Neural progenitor cell (in vitro differentiated cells): ENCODE data around the gene MSI2.

Experiments
- CTCF ChIP-seq: fragments of 200-600 bp; sonication (generic); IDR thresholded peaks from 2 replicates; pipeline ENCODE4 v1.5.1; 2017; ENCODE audit warnings: antibody characterized with exemption, mild to moderate bottlenecking
- EZH2 ChIP-seq: fragments of 200-600 bp; sonication (generic); IDR thresholded peaks from 2 replicates; pipeline ENCODE4 v1.6.1; 2017; ENCODE audit warnings: antibody characterized with exemption, mild to moderate bottlenecking, moderate library complexity
- EZH2phosphoT487 ChIP-seq: fragments of 200-600 bp; sonication (generic); IDR thresholded peaks from 2 replicates; pipeline ENCODE4 v1.6.1; 2017; ENCODE audit warnings: antibody characterized with exemption

- TF ChIP-seq CTCF (no peak), EZH2 (no peak), EZH2phosphoT487 (no peak)
Observed at GRCh38 chr17:57384219-57384618, 127.9 kb downstream of the MSI2 start.
